HG03565 (cell line): ENCODE results near the gene CAMK2B.
"Not testable (repeated sequence)": the region's sequence is repeated elsewhere in the genome, so short reads cannot be mapped to it uniquely, and the experiment has no call there.

Experiments used
- ATAC-seq: cut with Tn5 transposase; IDR thresholded peaks from one replicate; pipeline ENCODE4 v1.9.1; 2021; ENCODE audit warnings: mild to moderate bottlenecking, moderate library complexity; ENCODE audit not compliant: unreplicated experiment

CAMK2B gene

DNA sequence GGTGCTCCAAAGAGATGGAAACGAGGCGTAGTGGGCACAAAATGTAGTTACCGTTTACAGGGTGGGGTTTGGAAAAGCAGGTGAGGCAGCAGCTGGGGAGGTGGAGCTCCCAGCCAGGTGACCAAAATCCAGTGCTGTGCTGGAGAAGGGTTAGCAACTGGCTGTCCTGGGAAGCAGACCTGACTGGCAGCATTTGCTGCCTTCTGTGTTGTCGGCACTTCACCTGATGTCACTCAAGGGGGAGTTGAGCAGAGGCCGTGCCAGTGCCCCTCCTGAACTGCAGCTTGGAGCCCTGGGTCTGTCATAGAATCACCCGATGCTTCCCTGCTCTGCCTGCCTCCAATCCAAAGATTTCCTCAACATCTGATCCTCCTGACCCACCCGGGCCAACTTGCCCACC lies 148.9 kb downstream of the CAMK2B start:
- ATAC-seq = no peak

DNA sequence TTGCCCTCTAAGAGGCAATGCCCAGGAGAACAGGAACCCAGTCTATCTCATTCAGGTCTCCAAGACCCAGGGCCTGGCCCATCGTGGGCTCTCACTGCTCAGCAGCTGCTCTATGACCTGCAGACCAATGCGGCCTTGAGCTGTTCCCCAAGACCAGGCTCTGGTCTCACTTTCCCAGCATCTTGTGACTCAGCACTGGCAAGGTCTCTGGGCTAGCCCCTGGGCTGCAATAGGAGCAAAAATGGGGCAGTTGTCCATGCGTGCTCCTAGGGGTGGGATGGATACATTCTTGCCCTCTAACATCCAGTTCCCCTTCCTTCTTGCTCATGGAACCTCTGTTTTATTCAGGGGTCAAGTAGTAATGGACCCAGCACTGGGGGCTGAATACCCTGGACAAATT lies 149.7 kb downstream of the CAMK2B start:
- no peak for ATAC-seq

DNA sequence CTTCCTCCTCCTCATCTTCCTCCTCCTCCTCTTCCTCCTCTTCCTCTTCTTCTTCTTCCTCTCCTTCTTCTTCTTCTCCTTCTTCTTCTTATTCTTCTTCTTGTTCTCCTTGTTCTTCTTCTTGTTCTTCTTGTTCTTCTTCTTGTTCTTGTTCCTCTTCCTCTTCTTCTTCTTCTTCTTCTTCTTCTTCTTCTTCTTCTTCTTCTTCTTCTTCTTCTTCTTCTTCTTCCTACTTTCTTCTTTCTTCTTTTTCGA lies 150.8 kb downstream of the CAMK2B start:
- ATAC-seq = not testable (repeated sequence)

DNA sequence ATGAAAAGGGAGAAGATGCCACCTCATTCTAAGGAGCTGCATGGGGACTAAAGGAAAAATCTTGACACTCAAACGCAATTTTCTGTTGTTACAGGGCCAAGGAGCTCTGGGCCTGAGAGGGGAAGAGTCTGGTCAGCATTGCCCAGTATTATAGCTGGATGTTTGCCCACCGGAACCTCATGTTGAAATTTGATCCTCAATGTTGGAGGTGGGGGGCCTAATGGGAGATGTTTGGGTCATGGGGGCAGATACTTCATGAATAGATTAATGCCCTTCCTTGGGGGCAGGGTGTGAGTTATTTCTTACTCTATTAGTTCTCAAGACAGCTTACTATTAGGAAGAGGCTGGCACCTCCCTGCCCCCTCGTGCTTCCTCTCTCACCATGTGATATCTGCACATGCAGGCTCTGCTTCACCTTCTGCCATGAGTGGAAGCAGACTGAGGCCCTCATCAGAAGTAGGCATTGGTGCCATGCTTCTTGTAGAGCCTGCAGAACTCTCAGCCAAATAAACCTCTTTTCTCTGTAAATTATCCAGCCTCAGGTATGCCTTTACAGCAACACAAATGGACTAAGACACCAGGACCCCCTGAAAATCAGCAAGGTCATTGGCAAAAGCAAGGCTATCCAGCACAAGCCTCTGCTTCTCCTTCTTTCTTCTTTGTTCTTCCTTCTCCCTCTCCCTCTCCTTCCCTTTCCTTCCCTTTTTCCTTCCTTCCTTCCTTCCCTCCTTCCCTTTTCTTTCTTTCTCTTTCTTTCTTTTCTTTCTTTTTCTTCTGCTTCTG lies 151.3 kb downstream of the CAMK2B start:
- ATAC-seq = no peak

DNA sequence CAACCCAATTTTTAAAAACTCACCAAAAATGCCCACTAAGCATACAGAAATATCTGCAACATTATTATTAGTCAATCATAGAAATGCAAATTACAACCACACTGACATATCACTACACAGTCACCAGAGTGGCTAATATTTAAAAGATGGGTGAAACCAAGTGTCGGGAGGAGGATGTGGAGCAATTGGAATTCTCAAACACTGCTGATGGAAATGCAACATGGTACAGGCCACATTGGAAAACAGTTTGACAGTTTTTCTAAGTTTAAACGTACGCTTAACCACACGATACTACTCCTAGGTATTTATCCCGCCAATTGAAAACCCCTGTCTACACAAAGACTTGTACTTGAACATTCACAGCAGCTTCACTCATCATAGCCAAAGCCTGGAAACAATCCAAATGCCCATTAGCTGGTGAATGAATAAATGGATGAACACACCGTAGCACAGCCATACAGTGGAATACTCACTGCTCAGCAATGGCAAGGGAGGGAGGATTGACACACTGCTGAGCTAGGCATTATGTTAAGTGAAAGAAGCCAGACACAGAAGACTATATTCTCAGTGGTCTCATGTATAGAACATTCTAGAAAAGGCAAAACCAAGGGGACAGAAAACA lies 152.5 kb downstream of the CAMK2B start:
- no peak for ATAC-seq

DNA sequence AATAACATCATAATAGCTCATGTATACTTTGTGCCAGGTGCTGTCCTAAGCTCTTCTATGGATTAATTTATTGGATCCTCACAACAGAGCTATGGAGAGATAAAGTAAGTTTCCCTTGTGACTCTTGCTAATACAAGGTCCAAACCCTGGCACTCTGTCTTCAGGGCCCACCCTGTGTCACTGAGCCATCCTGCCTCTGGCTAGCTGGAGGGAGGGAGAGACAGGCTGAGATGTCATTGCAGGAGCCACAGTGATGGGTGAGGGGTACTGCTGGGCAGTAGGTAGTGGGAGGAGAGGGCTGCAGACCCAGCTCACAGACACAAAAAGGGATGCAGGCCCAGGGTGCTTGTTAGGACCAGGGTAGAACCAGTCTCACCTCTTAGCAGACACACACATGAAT lies 153.0 kb downstream of the CAMK2B start:
- ATAC-seq = no peak

DNA sequence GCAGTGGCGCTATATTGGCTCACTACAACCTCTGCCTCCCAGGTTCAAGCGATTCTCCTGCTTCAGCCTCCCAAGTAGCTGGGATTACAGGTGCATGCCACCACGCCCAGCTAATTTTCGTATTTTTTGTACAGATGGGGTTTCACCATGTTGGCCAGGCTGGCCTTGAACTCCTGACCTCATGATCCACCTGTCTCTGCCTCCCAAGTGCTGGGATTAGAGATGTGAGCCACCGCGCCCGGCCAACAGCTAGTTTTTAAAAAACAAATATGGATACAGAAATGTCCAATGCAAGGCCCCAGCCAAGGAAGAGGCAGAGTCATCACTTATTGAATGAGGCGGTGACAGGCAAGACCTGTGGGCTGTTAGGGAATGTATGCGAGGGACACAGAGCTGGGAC lies 153.5 kb downstream of the CAMK2B start:
- not testable (repeated sequence) for ATAC-seq

DNA sequence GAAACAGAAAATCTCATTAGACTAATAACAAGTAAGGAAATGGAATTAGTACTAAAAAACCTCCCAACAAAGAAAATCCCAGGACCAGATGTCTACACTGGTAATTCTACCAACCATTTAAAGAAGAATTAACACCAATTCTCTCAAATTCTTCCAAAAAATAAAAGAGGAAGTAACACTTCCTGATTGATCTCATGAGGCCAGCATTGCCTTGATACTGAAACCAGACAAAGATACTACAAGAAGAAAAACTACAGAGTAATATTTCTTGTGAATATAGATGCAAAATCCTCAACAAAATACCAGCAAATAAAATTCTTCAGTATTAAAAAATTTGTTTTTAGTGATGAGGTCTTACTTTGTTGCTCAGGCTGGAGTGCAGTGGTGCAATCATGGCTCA lies 157.5 kb downstream of the CAMK2B start:
- no peak for ATAC-seq
